Measurements from ENCODE around the gene LCORL. TPM values are rescaled to one million over a fixed set of nuclear protein-coding genes. Genes with fewer than 3 reads are reported as not detected.

Gene LCORL
- total RNA-seq, 1 donor from 2014 or later: 7.4 TPM

DNA sequence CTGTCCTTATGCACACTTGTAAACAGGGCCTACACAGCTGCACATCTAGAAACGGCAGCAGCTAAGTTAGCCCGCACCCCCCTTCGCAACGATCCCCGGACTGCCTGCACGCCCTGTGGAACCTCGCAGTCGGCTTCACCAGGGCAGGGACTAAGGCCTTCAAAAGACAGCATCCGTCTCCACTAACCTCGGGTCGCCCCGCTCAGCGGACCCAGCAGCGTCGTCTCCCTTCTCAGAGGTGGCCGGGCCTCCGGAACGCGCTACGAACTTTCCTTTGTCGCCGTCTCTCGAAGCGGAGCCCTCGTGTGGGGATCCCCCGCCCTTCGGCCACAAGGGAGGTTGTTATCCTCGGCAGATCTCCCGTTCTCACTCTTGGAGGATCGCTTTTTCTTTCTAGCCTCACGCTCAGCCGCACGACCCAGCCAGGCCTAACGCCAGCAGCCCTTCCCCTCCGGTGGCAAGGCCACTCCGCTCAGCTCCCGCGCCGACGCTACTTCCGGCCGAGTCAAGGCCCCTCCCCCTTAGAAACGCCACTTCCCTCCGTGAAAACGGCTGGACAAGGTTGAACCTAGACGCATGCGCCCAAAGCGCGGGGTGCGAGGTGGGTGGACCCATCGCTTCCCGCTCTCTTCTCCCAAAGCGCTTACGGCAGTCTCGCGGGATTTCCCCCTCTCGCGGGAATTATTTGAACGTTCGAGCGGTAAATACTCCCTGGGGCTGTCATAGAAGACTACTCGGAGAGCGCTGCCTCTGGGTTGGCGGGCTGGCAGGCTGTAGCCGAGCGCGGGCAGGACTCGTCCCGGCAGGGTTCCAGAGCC is 211.1 kb downstream of the LCORL start, which contains the start of the genes DCAF16 and NCAPG:
TSS of gene DCAF16 (minus strand) at position 498 of the 818 bp plus-strand sequence. CDS start 6,616 bp downstream, outside the sequence.
TSS of gene NCAPG (plus strand) at position 720 of the 818 bp plus-strand sequence. CDS start 99 bp downstream, outside the sequence.
- intact Hi-C loops (cut with micrococcal nuclease): loop anchor here (5.0 kb wide), 1 partner anchor 212 kb away; the partner anchor contains the start of gene LCORL
- ATAC-seq: peak; percentile 100
- peak; percentile 99 for DNase-seq

DNA sequence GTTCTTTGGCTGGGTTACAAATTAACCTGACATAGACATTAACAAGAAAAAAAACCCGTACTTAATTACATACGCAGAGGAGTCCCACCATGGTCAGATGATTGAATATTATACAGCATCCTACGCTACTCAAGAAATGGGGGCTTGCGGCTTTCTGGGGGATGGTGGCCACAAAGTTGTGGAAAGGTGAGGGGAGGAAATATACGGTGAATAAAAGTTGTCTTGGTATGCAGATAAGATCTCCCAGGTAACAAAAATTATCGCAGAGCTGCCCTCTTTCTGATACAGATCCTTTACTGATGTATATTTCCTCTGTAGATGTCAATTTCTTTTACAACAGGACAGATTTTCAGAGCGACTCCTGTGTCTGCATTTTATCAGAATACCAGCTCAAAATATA is 211.9 kb downstream of the LCORL start:
- intact Hi-C loops (cut with micrococcal nuclease): loop anchor here (5.0 to 10.0 kb wide), 2 partner anchors 213 to 265 kb away; partner anchors contain the start of gene LCORL
- no peak for DNase-seq
- no peak for ATAC-seq

DNA sequence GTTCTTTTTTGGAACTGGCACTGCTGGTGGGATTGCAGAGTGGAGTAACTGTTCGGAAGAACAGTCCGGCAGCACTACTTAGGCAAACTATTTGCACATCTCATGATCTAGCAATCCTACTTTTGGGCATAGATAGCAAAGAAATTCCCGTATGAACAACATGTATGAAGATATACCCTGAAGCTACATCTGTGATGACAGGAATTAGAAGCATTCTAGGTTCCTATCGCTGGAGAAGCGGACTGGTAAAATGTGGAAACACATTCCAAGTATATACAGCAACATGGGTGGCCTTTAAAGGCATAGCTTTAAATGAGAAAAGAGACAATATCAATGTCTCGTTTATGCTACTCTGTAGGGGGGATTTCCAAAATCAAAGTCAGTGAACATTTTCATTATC is 214.1 kb downstream of the LCORL start:
- DNase-seq (no peak), ATAC-seq (no peak)
- intact Hi-C loops (cut with micrococcal nuclease): loop anchor here (10.0 kb wide), 1 partner anchor 263 kb away; no protein-coding TSS in a partner anchor

DNA sequence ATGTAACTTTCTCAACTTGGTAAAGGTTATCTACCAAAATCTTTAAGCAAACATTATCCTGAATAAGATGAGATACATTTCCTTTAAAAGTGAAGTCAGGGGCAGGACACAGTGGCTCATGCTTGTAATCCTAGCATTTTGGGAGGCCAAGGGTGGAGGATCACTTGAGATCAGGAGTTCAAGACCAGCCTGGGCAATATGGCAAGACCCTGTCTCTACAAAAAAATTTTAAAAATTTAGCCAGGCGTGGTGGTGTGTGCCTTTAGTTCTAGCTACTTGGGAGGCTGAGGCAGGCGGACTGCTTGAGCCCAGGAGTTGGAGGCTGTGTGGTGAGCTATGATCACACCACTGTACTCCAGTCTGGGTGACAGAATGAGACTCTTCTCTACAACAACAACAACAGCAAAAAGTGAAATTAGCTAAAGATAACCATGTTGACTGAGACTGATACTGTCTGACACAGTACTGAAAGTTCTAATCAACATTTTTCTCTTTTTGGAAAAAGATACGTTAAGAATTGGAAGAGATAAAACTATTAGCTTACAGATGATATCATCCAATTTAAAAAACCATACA is 215.9 kb downstream of the LCORL start:
- intact Hi-C loops (cut with micrococcal nuclease): loop anchor here (10.0 kb wide), 1 partner anchor 261 kb away; no protein-coding TSS in a partner anchor
- no peak for ATAC-seq
- no peak for DNase-seq

DNA sequence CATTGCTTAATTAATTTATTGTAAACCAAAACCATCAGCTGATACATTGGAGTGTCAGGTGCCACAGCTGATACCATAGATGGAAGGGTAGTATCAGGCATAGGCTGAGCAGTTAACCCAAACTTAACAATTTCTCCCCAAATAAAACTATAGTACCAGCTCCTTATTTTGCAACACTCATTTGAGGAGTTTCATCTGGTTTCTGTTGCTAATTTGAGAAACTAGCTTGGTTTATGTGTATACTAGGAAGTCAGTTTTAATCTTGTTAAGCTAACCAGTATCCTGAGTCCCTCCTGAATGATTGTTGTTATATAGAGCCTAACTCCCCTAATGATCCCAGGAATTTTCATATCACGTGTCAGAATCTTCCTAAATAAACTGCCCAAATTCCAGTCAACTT is 223.7 kb downstream of the LCORL start:
- no peak for DNase-seq
- no peak for ATAC-seq
- intact Hi-C loops (cut with micrococcal nuclease): no loop called here

DNA sequence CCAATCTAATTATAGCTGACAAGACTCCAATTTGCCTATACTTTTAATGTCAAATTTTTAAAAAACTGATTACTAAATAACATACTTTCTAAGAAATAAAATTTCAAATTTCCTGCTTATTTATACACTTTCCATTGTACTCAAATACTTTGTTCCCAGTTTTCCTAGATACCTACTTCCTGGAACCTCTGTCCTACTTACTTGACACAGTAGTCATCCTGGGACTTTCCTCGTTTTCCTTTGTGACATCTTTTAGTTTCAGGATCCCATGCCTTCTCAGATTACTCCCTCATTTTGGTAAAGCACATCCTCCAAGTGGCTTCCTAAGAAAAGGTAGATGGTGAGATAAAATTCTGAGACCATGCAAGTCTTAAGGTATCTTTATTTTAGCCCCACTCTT is 226.8 kb downstream of the LCORL start:
- DNase-seq (no peak), ATAC-seq (no peak)

More for the DNA sequence above, 226.8 kb downstream of the LCORL start:
- intact Hi-C loops (cut with micrococcal nuclease): no loop called here

Other genes starting within 250 kb of the LCORL start
- gene FAM184B, start 240.1 kb downstream of the LCORL start, total RNA-seq: not detected
- 17.0 TPM for gene DCAF16, start 211.0 kb downstream of the LCORL start, total RNA-seq
- gene NCAPG, start 210.8 kb downstream of the LCORL start, total RNA-seq: 0.72 TPM